ENCODE measurements around the gene FOXN3. TPM values are rescaled to one million over a fixed set of nuclear protein-coding genes. Genes with fewer than 3 reads are reported as not detected.

The FOXN3 gene
- total RNA-seq, 2 donors from 2014 or later, result 53.9 to 141 TPM

- H3K4me3 ChIP-seq, result no peak overlapping the region
- no peak for DNase-seq (ENCODE audit: low spot score)
- H3K36me3 ChIP-seq, result no peaks in the 10 kb centered on the region
- no peak for TF ChIP-seq POLR2A (IDR thresholded peaks at IDR 0.05)
- TF ChIP-seq POLR2AphosphoS5 (IDR thresholded peaks at IDR 0.05), result no peak
- no peak for TF ChIP-seq CTCF (IDR thresholded peaks at IDR 0.05)
- no peaks in the 10 kb centered on the region for H3K9me3 ChIP-seq
- H3K4me1 ChIP-seq (replicated peaks), result no peaks in the 10 kb centered on the region
- no peaks in the 10 kb centered on the region for H3K27me3 ChIP-seq (replicated peaks; ENCODE audit: insufficient read depth)
- H3K27ac ChIP-seq, result no peak overlapping the region
- intact Hi-C loops (cut with DNase I), result loop anchor here (10.0 kb wide), 2 partner anchors 202 to 282 kb away; no protein-coding TSS in a partner anchor
- WGBS, result 67% methylated on average over 5 of the region's 5 CpGs
Measured at GRCh38 chr14:89422952-89423345, 5.9 kb upstream of the FOXN3 start.

GRCh38 chr14:89422181-89422951, 5.3 kb upstream of the FOXN3 start:
- Histone ChIP-seq H3K36me3 (no peaks in the 10 kb centered on the region), H3K4me1 (replicated peaks) (no peaks in the 10 kb centered on the region), H3K4me3 (no peak overlapping the region), H3K27ac (peak overlapping the region in 1 of 2 donors; percentile 19), H3K27me3 (replicated peaks; ENCODE audit: insufficient read depth) (no peaks in the 10 kb centered on the region), H3K9me3 (no peaks in the 10 kb centered on the region)
- DNase-seq (ENCODE audit: low spot score), result peak; percentile 71
- no peak for TF ChIP-seq CTCF (IDR thresholded peaks at IDR 0.05)
- TF ChIP-seq POLR2AphosphoS5 (IDR thresholded peaks at IDR 0.05), result peak; percentile 67
- 41% methylated on average over 11 of the region's 11 CpGs for WGBS
- intact Hi-C loops (cut with DNase I), result loop anchor here (10.0 kb wide), 2 partner anchors 202 to 282 kb away; no protein-coding TSS in a partner anchor

GRCh38 chr14:89420502-89420901, 3.5 kb upstream of the FOXN3 start:
- no peaks in the 10 kb centered on the region for H3K9me3 ChIP-seq
- H3K4me1 ChIP-seq (replicated peaks), result no peaks in the 10 kb centered on the region
- 44% methylated on average over 3 of the region's 3 CpGs for WGBS
- H3K27me3 ChIP-seq (replicated peaks; ENCODE audit: insufficient read depth), result no peaks in the 10 kb centered on the region
- H3K27ac ChIP-seq, result no peak overlapping the region
- intact Hi-C loops (cut with DNase I), result loop anchor here (10.0 kb wide), 2 partner anchors 204 to 284 kb away; no protein-coding TSS in a partner anchor
- H3K4me3 ChIP-seq, result no peak overlapping the region
- DNase-seq (ENCODE audit: low spot score), result no peak
- H3K36me3 ChIP-seq, result no peaks in the 10 kb centered on the region
- no peak for TF ChIP-seq POLR2AphosphoS5 (IDR thresholded peaks at IDR 0.05)
- TF ChIP-seq CTCF (IDR thresholded peaks at IDR 0.05), result no peak
- no peak for TF ChIP-seq POLR2A (IDR thresholded peaks at IDR 0.05)

GRCh38 chr14:89419973-89420482, 3.0 kb upstream of the FOXN3 start:
- H3K4me1 ChIP-seq (replicated peaks), result peaks cover 2% of the 10 kb centered on the region

More at GRCh38 chr14:89419973-89420482, 3.0 kb upstream of the FOXN3 start:
- no peaks in the 10 kb centered on the region for H3K9me3 ChIP-seq
- intact Hi-C loops (cut with DNase I), result loop anchor here (5.0 to 10.0 kb wide), 5 partner anchors 55 to 492 kb away; no protein-coding TSS in a partner anchor
- DNase-seq (ENCODE audit: low spot score), result no peak
- no peaks in the 10 kb centered on the region for H3K27me3 ChIP-seq (replicated peaks; ENCODE audit: insufficient read depth)
- H3K4me3 ChIP-seq, result no peak overlapping the region
- H3K36me3 ChIP-seq, result no peaks in the 10 kb centered on the region
- TF ChIP-seq POLR2AphosphoS5 (IDR thresholded peaks at IDR 0.05) (no peak), CTCF (IDR thresholded peaks at IDR 0.05) (no peak), POLR2A (IDR thresholded peaks at IDR 0.05) (no peak)
- H3K27ac ChIP-seq, result no peak overlapping the region
- 99% methylated on average over 6 of the region's 6 CpGs for WGBS
